Melanocyte of skin (primary cell): ENCODE data around the gene TBC1D24. TPM values are rescaled to one million over a fixed set of nuclear protein-coding genes. Genes with fewer than 3 reads are reported as not detected.

ENCODE experiments used
- small RNA-seq, 2 donors: library from RNA; depleted of rRNA; stranded (forward); fragments of <200 nt; gene quantifications; one replicate each; pipeline ENCODE3, GENCODE V24; 2012
- total RNA-seq, 2 donors: library from RNA; depleted of rRNA; stranded (reverse); fragments of >200 nt; gene quantifications; 2 replicates each; pipeline ENCODE4 v1.2.3, GENCODE V29; 2012

The TBC1D24 gene
- 10 to 100 TPM; 19.6 to 22.4 TPM for total RNA-seq

GRCh38 chr16:2474877-2475412, at the start of gene TBC1D24:
Gene TBC1D24, plus strand, starts transcription at chr16:2475127. Its CDS starts 21,022 bp downstream, at chr16:2496149.

DNA sequence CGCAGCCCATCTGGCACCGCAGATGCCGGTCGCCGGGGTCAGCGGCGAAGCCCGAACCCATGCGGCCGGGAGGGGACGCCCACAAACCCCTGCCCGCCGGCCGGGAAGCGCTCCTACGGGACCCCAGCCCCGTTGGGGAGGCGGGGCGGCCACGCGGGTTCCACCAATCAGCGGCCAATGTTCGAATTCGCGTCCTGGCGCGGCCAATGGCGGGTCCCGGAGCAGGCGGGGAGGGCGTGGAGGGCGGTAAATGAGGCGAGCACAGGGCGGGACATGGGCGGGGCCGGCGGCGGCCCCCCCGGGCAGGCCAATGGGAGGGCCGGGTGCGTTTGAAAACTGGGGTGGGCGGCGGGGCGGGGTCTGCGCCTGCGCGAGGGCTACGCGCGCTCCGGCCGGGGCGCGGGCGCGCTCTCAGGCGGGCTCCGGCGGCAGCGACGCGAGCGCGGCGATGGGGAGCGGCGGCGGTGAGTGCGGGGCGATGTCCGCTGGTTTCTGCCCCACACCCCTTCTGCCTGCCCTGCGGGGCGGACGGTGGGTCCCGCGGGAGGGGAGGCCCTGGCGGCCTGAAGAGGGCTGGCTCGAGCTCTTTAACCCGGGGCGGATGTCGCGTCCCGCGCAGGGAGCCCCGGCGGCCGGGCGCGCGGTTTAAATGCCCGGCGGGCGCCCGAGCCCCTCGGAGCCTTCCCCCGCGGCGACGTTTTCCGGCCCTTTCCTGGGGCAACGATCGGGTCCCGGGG, 45.7 kb upstream of the TBC1D24 start, which contains the start of gene CCNF:
CCNF (plus strand) TSS at position 414 of the 737 bp plus-strand sequence; CDS start at position 449, 35 bp downstream.

DNA sequence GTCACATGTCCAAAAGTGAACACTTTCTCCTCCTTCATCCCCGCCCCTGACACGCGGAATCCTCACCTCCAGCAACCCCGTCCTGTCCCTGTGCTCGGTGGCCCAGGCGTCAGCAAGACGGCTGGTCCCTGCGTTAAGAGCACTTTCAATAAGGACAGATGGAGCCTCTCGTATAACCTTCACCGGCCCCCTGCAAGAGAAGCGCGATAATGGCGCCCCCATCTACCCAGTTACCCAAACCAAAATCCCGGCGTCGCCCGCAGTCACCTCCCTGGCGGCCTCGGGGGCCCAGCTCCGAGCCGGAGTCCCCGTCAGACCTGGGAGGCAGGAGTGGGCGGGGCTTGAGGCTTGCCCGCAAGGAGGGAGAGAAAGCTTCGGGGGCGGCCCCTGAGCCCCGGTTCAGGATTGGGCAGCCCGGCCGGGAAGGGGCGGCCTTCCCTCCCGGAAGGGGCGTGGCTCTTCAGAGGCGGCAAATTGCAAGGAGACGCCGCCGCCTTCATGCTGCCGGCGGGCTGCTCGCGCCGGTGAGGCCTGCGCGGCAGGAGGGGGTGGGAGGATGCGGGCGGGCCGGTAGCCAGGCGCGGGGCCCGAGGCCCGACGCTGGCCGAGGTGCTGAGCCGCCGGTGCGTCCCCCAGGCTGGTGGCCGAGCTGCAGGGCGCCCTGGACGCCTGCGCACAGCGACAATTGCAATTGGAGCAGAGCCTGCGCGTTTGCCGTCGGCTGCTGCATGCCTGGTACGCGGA, 15.1 kb upstream of the TBC1D24 start, which contains the start of gene TEDC2:
TEDC2 (plus strand) TSS at position 463 of the 744 bp plus-strand sequence; CDS start at position 499, 36 bp downstream.

GRCh38 chr16:2471016-2471652, 3.8 kb upstream of the TBC1D24 start, which contains the start of gene NTN3:
Gene NTN3, plus strand, starts transcription at chr16:2471297. Its CDS starts 405 bp downstream, at chr16:2471702.

GRCh38 chr16:2513405-2514332, 38.7 kb downstream of the TBC1D24 start, which contains the start of gene ATP6V0C:
Gene ATP6V0C, plus strand, starts transcription at chr16:2513952. Its CDS starts 152 bp downstream, at chr16:2514104.

GRCh38 chr16:2520097-2520783, 45.3 kb downstream of the TBC1D24 start, which contains the start of gene AMDHD2:
Gene AMDHD2, plus strand, starts transcription at chr16:2520371. Its CDS starts 88 bp downstream, at chr16:2520459.

DNA sequence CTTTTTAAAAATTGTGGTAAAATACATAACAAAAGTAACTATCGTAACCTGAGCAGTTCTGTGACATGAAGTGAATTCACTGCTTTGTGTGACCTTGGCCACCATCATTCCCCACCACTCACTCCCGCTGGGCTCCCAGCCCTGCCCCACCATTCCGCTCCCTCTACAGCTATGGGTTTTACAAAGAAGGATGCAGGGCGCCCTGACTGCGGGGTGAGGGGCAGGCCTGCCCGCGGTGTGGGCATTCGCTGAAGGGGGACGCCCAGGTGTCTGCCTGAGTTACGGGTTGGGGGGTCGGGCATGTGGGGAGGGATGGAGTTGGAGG, 56.4 kb downstream of the TBC1D24 start, which contains the start of gene CEMP1:
CEMP1 (minus strand) TSS at position 38 of the 325 bp plus-strand sequence. CDS start 335 bp downstream, outside the sequence.

DNA sequence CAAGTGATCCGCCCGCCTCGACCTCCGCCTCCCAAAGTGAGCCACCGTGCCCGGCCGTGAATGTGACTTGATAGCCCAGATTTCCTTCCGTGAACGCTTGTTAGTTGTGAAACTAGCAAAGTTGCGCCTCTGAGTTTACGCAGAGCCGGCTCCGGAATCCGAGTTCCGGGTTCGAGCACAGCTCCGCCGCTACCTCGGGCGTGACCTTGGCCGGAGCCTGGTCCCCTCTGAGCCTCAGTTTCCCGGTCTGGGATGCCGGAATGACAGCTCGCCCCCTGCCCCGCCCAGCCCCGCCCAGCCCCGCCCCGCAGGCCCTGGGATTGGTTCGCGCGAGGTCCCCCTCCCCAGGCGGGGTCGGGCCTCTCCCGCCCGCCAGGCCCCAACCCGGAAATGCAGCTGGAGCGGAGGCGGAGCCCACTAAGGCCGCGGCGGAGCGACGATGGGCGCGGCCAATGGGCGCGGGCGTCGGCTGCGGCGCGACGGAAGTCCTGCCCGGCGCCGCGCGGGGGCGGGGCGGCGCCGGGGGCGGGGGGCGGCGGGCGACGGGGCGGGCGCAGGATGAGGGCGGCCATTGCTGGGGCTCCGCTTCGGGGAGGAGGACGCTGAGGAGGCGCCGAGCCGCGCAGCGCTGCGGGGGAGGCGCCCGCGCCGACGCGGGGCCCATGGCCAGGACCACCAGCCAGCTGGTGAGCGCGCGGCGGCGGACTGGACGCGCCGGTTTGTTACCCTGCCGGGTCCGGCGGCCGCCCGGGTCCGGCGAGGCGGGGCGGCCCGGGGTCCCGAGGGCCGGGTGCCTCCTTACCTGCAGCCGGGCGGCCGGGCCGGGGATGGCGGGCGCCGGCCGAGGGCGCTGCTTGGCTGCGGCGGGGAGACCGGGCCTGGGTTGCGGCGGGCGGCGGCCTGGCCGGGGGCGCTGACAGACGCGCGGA, 62.8 kb downstream of the TBC1D24 start, which contains the start of gene PDPK1:
PDPK1 (plus strand) TSS at position 571 of the 929 bp plus-strand sequence; CDS start at position 663, 92 bp downstream.

Small RNA genes within 50 kb of the gene (small RNA-seq; reads per million reads assigned to genes)
- gene AC093525.1 (0 reads per million in 2 donors), gene MIR3178 (0 reads per million in 2 donors), gene MIR6768 (0.43 to 4.2 reads per million in 2 donors)

Other genes with a start within 250 kb of the TBC1D24 start
- gene DNASE1L2, start 238.7 kb upstream of the TBC1D24 start, total RNA-seq = under 1 TPM; under 0.01 to 0.69 TPM
- 10 to 100 TPM; 23.4 to 27.3 TPM for gene ECI1, start 223.5 kb upstream of the TBC1D24 start, total RNA-seq
- gene RNPS1, start 207.0 kb upstream of the TBC1D24 start, total RNA-seq = 100 to 1,000 TPM in 1 of 2 donors, 10 to 100 TPM in 1; 96.0 to 155 TPM
- gene ABCA3, start 134.4 kb upstream of the TBC1D24 start, total RNA-seq = under 1 TPM; under 0.01 to 0.69 TPM
- 10 to 100 TPM; 18.2 to 44.3 TPM for gene CCNF, start 45.7 kb upstream of the TBC1D24 start, total RNA-seq
- gene TEDC2, start 15.0 kb upstream of the TBC1D24 start, total RNA-seq = 10 to 100 TPM in 1 of 2 donors, 1 to 10 TPM in 1; 7.6 to 17.6 TPM
- gene NTN3, start 3.8 kb upstream of the TBC1D24 start, total RNA-seq = under 1 TPM; under 0.01 to 0.34 TPM
- gene ATP6V0C, start 38.8 kb downstream of the TBC1D24 start, total RNA-seq = 10 to 100 TPM; 67.6 to 90.5 TPM
- gene AMDHD2, start 45.2 kb downstream of the TBC1D24 start, total RNA-seq = 100 to 1,000 TPM; 141 to 147 TPM
- gene CEMP1, start 56.3 kb downstream of the TBC1D24 start, total RNA-seq = not detected
- gene PDPK1, start 62.9 kb downstream of the TBC1D24 start, total RNA-seq = 10 to 100 TPM; 24.8 to 30.3 TPM
- gene KCTD5, start 207.4 kb downstream of the TBC1D24 start, total RNA-seq = 10 to 100 TPM; 16.2 to 27.6 TPM
- 1 to 10 TPM in 1 of 2 donors, under 1 TPM in 1; 1.00 to 1.4 TPM for gene PRSS27, start 245.1 kb downstream of the TBC1D24 start, total RNA-seq